Measurements from ENCODE around the gene CRK.

- TF ChIP-seq POLR2A (IDR thresholded peaks at IDR 0.05) (no peak), CTCF (IDR thresholded peaks at IDR 0.05) (no peak)
Observed at GRCh38 chr17:1412185-1413110, 43.6 kb downstream of the CRK start.

Measured in tibial nerve (tissue), 3 donors.